IMR-90 (cell line): ENCODE measurements around the gene PLPP3. TPM values are rescaled to one million over a fixed set of nuclear protein-coding genes. Genes with fewer than 3 reads are reported as not detected.
A peak's percentile ranks its signal among the peaks of the same experiment; 100 is the strongest.

Experiments used
- ATAC-seq: fragments of 200-7000 bp; cut with Tn5 transposase; 2 replicates; pipeline ENCODE4 v1.9.1; 2020; ENCODE audit warnings: low read depth, mild to moderate bottlenecking, moderate library complexity
- BruUV-seq: library from RNA; stranded (reverse); fragments of 400-500 nt; replicated peaks from 2 replicates; lab custom pipeline; 2021; lab: Mats Ljungman, UMichigan
- CTCF ChIA-PET: fragments of 300-600 bp; formaldehyde crosslinking; extraction: SDS; loops from one replicate; lab custom pipeline; 2021; ENCODE audit warnings: antibody characterized with exemption; lab: Yijun Ruan, JAX
- POLR2A ChIA-PET: fragments of 300-600 bp; sonication (Branson Sonifier 250); formaldehyde crosslinking; loops from one replicate; lab custom pipeline; 2022; ENCODE audit warnings: antibody characterized with exemption; ENCODE audit not compliant: unreplicated experiment; lab: Charles Lee
- DNase-seq: peaks from one replicate; pipeline ENCODE4 v3.0.0; 2013
- H2AFZ ChIP-seq: replicated peaks from 2 replicates; pipeline ENCODE3; 2013; ENCODE audit warnings: low read length, mild to moderate bottlenecking; ENCODE audit not compliant: poor library complexity
- H2AK5ac ChIP-seq: 2 replicates; pipeline ENCODE4 v1.6.1; 2013; ENCODE audit warnings: low read depth, low read length, inconsistent platforms
- H2AK9ac ChIP-seq: replicated peaks from 2 replicates; pipeline ENCODE3; 2013; ENCODE audit warnings: mild to moderate bottlenecking, low read depth, low read length, moderate library complexity; ENCODE audit not compliant: poor library complexity
- H2BK120ac ChIP-seq: 2 replicates; pipeline ENCODE4 v1.6.1; 2013; ENCODE audit warnings: low read depth, low read length, inconsistent platforms
- H2BK15ac ChIP-seq: 3 replicates; pipeline ENCODE4 v1.6.1; 2013; ENCODE audit warnings: low read depth, low read length, inconsistent platforms
- H2BK20ac ChIP-seq: 2 replicates; pipeline ENCODE4 v1.6.1; 2013; ENCODE audit warnings: low read depth, mild to moderate bottlenecking, inconsistent platforms, low read length, moderate library complexity
- H2BK5ac ChIP-seq: 2 replicates; pipeline ENCODE4 v1.6.1; 2013; ENCODE audit warnings: mild to moderate bottlenecking, low read depth, low read length, inconsistent platforms; ENCODE audit not compliant: poor library complexity, severe bottlenecking
- H3K14ac ChIP-seq: replicated peaks from 2 replicates; pipeline ENCODE4 v1.6.1; 2013; ENCODE audit warnings: low read depth, low read length, inconsistent platforms
- H3K18ac ChIP-seq: 2 replicates; pipeline ENCODE4 v1.6.1; 2013; ENCODE audit warnings: low read depth, low read length, control low read depth
- H3K23ac ChIP-seq: 2 replicates; pipeline ENCODE4 v1.6.1; 2013; ENCODE audit warnings: low read depth, low read length, inconsistent platforms
- H3K27ac ChIP-seq: 2 replicates; pipeline ENCODE4 v1.5.1; 2013; ENCODE audit warnings: mild to moderate bottlenecking, control low read depth, low read length; ENCODE audit not compliant: insufficient read depth
- H3K27me3 ChIP-seq: 2 replicates; pipeline ENCODE4 v1.6.1; 2013; ENCODE audit warnings: low read length; ENCODE audit not compliant: control insufficient read depth, insufficient read depth
- H3K36me3 ChIP-seq: 2 replicates; pipeline ENCODE4 v1.6.1; 2013; ENCODE audit warnings: low read length, mixed read lengths; ENCODE audit not compliant: control insufficient read depth, insufficient read depth
- H3K4ac ChIP-seq: 2 replicates; pipeline ENCODE4 v1.6.1; 2013; ENCODE audit warnings: low read depth, low read length, inconsistent platforms
- H3K4me1 ChIP-seq: 2 replicates; pipeline ENCODE4 v1.6.1; 2013; ENCODE audit warnings: low read length, mixed read lengths; ENCODE audit not compliant: control insufficient read depth, insufficient read depth
- H3K4me2 ChIP-seq: 2 replicates; pipeline ENCODE4 v1.6.1; 2013; ENCODE audit warnings: low read depth, mild to moderate bottlenecking, control low read depth, low read length, moderate library complexity
- H3K4me3 ChIP-seq: 2 replicates; pipeline ENCODE4 v1.5.1; 2013; ENCODE audit warnings: low read depth, mild to moderate bottlenecking, control low read depth, low read length, moderate library complexity; ENCODE audit not compliant: insufficient read depth
- H3K56ac ChIP-seq: 2 replicates; pipeline ENCODE4 v1.6.1; 2013; ENCODE audit warnings: low read length, inconsistent platforms; ENCODE audit not compliant: insufficient read depth; ENCODE audit errors: extremely low read depth
- H3K79me1 ChIP-seq, 2 experiments: 2 replicates each; pipeline ENCODE4 v1.6.1; 2013; ENCODE audit warnings: low read length in 2 of 2, inconsistent platforms in 1 of 2, low read depth in 1 of 2
- H3K9ac ChIP-seq: 2 replicates; pipeline ENCODE4 v1.6.1; 2013; ENCODE audit warnings: low read depth, low read length, control low read depth
- H3K9me1 ChIP-seq: 2 replicates; pipeline ENCODE4 v1.6.1; 2013; ENCODE audit warnings: low read length, inconsistent platforms; ENCODE audit not compliant: insufficient read depth
- H3K9me3 ChIP-seq: 2 replicates; pipeline ENCODE4 v1.6.1; 2013; ENCODE audit warnings: low read length; ENCODE audit not compliant: control insufficient read depth, insufficient read depth
- H4K20me1 ChIP-seq: 2 replicates; pipeline ENCODE4 v1.6.1; 2013; ENCODE audit warnings: low read length, inconsistent platforms; ENCODE audit not compliant: insufficient read depth
- H4K5ac ChIP-seq: 2 replicates; pipeline ENCODE4 v1.6.1; 2013; ENCODE audit warnings: mild to moderate bottlenecking, low read depth, low read length, control low read depth
- H4K8ac ChIP-seq, 2 experiments: 2 replicates each; pipeline ENCODE4 v1.6.1; 2013; ENCODE audit warnings: low read depth in 2 of 2, low read length in 2 of 2, control low read depth in 1 of 2, inconsistent platforms in 1 of 2
- H4K91ac ChIP-seq: 2 replicates; pipeline ENCODE4 v1.6.1; 2013; ENCODE audit warnings: low read depth, low read length, inconsistent platforms; ENCODE audit not compliant: insufficient read depth
- BHLHE40 ChIP-seq: fragments of 150-350 bp; IDR thresholded peaks from 2 replicates; pipeline ENCODE4 v1.6.1; 2016; ENCODE audit warnings: mild to moderate bottlenecking, low read depth, low read length
- CEBPB ChIP-seq: IDR thresholded peaks from 2 replicates; pipeline ENCODE4 v1.6.1; 2012; ENCODE audit warnings: low read depth, low read length, improper control_type of control experiment
- RAD21 ChIP-seq: IDR thresholded peaks from 2 replicates; pipeline ENCODE4 v1.6.1; 2012; ENCODE audit warnings: low read length, improper control_type of control experiment
- USF2 ChIP-seq: fragments of 150-350 bp; IDR thresholded peaks from 2 replicates; pipeline ENCODE4 v1.6.1; 2017; ENCODE audit warnings: mild to moderate bottlenecking, antibody characterized with exemption, low read length, low read depth
- whole genome bisulfite sequencing, 2 experiments: methylation state at CpG; one replicate each; pipeline versions ENCODE4 v1.1.5 to v1.1.7; 2013; ENCODE audit warnings: missing lambda C conversion rate in 2 of 2; ENCODE audit not compliant: insufficient read length in 1 of 2; ENCODE audit errors: extremely low coverage in 2 of 2; 5-methylcytosine and 5-hydroxymethylcytosine counted together
- dilution Hi-C: fragments of 300-500 bp; cut with HindIII; formaldehyde crosslinking; loops from one replicate; pipeline ENCODE4 v1.14.3; 2018; ENCODE audit warnings: low sequenced_read_pairs; ENCODE audit not compliant: unreplicated experiment
- in situ Hi-C: fragments of 300-500 bp; cut with MboI; formaldehyde crosslinking; loops from 3 replicates; pipeline ENCODE4 v1.14.3; 2019; ENCODE audit warnings: low sequenced_read_pairs, inconsistent platforms, mixed read lengths
- intact Hi-C: fragments of 100-400 bp; cut with micrococcal nuclease; formaldehyde crosslinking; loops from 2 replicates; pipeline ENCODE4 v1.10.0; 2022
- polyA plus RNA-seq, 3 experiments: library from polyadenylated mRNA; depleted of rRNA; stranded (reverse); fragments of >200 nt; gene quantifications; 2 replicates each; pipeline ENCODE4 v1.2.3, GENCODE V29; 2012; ENCODE audit warnings: low replicate concordance in 1 of 3
- total RNA-seq: library from RNA; depleted of rRNA; stranded (reverse); fragments of >200 nt; gene quantifications from 2 replicates; pipeline ENCODE4 v1.2.3, GENCODE V29; 2012

The PLPP3 gene
- total and polyA plus RNA-seq, 2 of the 4 experiments (the other 2 are of a cell fraction): 49.9 to 56.6 TPM

- no peak overlapping the region for H3K56ac ChIP-seq
- H2BK20ac ChIP-seq: no peak overlapping the region
- H4K20me1 ChIP-seq: peaks cover 39% of the 10 kb centered on the region
- H4K91ac ChIP-seq: no peak overlapping the region
- no peaks in the 10 kb centered on the region for H3K27me3 ChIP-seq
- H3K9me1 ChIP-seq: peaks cover 36% of the 10 kb centered on the region
- no peak overlapping the region for H3K4me2 ChIP-seq
- H2BK15ac ChIP-seq: no peak overlapping the region
- BruUV-seq: no TSS peak
- H2BK120ac ChIP-seq: no peak overlapping the region
- H2AK9ac ChIP-seq: no peak overlapping the region
- H3K4ac ChIP-seq: no peak overlapping the region
- ATAC-seq (peak; percentile 8), DNase-seq (peak; percentile 53)
- H4K5ac ChIP-seq: no peak overlapping the region
- no peak overlapping the region for H3K4me3 ChIP-seq
- peaks cover 88% of the 10 kb centered on the region for H3K36me3 ChIP-seq
- no peak overlapping the region for H3K9ac ChIP-seq
- no peak overlapping the region for H3K14ac ChIP-seq
- ChIA-PET POLR2A (no interaction called here), CTCF (no interaction called here)
- in situ Hi-C loops: no loop called here
- WGBS, 2 experiments: no CpG with 5 or more reads among the region's 4 CpGs
- no peak overlapping the region for H3K18ac ChIP-seq
- peak overlapping the region; percentile 53 for H2AFZ ChIP-seq
- peaks cover 14% of the 10 kb centered on the region; the same call in 1 of the 2 replicates for H3K4me1 ChIP-seq
- H3K9me3 ChIP-seq: no peaks in the 10 kb centered on the region
- H4K8ac ChIP-seq: no peak overlapping the region
- intact Hi-C loops: no loop called here
- no peak overlapping the region; the same call in 1 of the 2 replicates for H3K27ac ChIP-seq
- no peak overlapping the region for H2BK5ac ChIP-seq
- no peak overlapping the region for H2AK5ac ChIP-seq
- dilution Hi-C loops: no loop called here
- no peak overlapping the region for H3K23ac ChIP-seq
- TF ChIP-seq CEBPB (peak; percentile 81), BHLHE40 (no peak), RAD21 (no peak), USF2 (0 out of 2 replicates have a peak, but pooled peaks have one; percentile 31)
- H3K79me1 ChIP-seq: peaks cover 16 to 68% of the 10 kb centered on the region in 2 experiments; a peak in 3 of 4 replicates
These were observed 70.8 kb downstream of the PLPP3 start for GRCh38 chr1:56508523-56508983.
